WERI-Rb-1 (cell line): Measurements from ENCODE around the gene TXNRD1.

Experiments
- DNase-seq: peaks from one replicate; pipeline ENCODE4 v3.0.0-alpha.2; 2020
- H3K27ac ChIP-seq: fragments of 250-450 bp; sonication (Bioruptor Pico); 2 replicates; pipeline ENCODE4 v1.5.1; 2020; ENCODE audit warnings: mild to moderate bottlenecking, moderate library complexity
- H3K27me3 ChIP-seq: fragments of 250-450 bp; sonication (Bioruptor Pico); 2 replicates; pipeline ENCODE4 v1.5.1; 2021; ENCODE audit warnings: mild to moderate bottlenecking, low read depth, moderate library complexity; ENCODE audit not compliant: insufficient read depth, severe bottlenecking
- H3K36me3 ChIP-seq: fragments of 250-450 bp; sonication (Bioruptor Pico); 2 replicates; pipeline ENCODE4 v1.5.1; 2020; ENCODE audit warnings: mild to moderate bottlenecking, moderate library complexity
- H3K4me3 ChIP-seq: 2 replicates; pipeline ENCODE4 v1.5.1; 2011; ENCODE audit warnings: low read depth, mild to moderate bottlenecking, control low read depth, low read length
- H3K9me3 ChIP-seq: fragments of 250-450 bp; sonication (Bioruptor Pico); 2 replicates; pipeline ENCODE4 v1.5.1; 2021; ENCODE audit warnings: mild to moderate bottlenecking, moderate library complexity; ENCODE audit not compliant: severe bottlenecking
- TF ChIP-seq, protein P1 (sequence below): IDR thresholded peaks from 2 replicates; pipeline ENCODE4 v1.5.1; 2011; ENCODE audit warnings: low read depth, mild to moderate bottlenecking, control low read depth, inconsistent platforms, low read length

The TXNRD1 gene

DNA sequence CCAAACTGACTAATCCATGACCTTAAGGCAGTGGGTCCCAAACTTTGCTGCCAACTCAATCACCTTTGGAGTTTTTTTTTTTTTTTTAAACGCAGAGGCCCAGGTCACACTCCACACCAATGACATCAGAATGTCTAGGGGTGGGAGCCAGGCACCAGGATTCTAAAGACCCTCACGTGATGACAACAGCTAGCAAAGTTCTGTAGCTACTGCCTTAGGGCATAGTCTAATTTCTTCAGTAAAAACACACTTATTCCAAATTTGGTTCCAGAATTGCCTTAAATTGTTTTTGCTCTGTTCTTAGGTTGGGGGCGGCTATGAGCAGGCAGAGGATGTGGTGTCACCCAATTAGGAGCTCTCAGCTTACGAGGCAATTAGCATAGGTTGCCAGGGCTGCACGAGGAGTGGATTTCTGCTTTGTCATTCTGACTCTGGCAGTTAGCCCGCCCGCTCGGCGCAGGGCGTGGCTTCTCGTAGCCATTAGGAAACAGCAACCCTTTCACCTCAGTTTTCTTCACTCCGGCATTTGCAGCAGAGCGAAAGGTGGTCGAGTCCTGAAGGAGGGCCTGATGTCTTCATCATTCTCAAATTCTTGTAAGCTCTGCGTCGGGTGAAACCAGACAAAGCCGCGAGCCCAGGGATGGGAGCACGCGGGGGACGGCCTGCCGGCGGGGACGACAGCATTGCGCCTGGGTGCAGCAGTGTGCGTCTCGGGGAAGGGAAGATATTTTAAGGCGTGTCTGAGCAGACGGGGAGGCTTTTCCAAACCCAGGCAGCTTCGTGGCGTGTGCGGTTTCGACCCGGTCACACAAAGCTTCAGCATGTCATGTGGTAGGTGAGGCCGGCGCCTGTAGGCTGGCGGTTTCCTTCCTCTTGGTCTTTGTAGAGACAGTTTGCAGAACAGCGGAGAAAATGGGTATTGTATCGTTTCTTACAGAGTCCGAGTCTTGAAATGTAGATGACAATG lies 71.2 kb downstream of the TXNRD1 start:
- H3K9me3 ChIP-seq: no peaks in the 10 kb centered on the region
- peak overlapping the region; percentile 90 for H3K27ac ChIP-seq
- H3K4me3 ChIP-seq: peak overlapping the region; percentile 98
- H3K36me3 ChIP-seq: peaks cover 14% of the 10 kb centered on the region
- H3K27me3 ChIP-seq: no peaks in the 10 kb centered on the region
- TF ChIP-seq, protein P1, sequence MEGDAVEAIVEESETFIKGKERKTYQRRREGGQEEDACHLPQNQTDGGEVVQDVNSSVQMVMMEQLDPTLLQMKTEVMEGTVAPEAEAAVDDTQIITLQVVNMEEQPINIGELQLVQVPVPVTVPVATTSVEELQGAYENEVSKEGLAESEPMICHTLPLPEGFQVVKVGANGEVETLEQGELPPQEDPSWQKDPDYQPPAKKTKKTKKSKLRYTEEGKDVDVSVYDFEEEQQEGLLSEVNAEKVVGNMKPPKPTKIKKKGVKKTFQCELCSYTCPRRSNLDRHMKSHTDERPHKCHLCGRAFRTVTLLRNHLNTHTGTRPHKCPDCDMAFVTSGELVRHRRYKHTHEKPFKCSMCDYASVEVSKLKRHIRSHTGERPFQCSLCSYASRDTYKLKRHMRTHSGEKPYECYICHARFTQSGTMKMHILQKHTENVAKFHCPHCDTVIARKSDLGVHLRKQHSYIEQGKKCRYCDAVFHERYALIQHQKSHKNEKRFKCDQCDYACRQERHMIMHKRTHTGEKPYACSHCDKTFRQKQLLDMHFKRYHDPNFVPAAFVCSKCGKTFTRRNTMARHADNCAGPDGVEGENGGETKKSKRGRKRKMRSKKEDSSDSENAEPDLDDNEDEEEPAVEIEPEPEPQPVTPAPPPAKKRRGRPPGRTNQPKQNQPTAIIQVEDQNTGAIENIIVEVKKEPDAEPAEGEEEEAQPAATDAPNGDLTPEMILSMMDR: no peak
- peak; percentile 92 for DNase-seq

DNA sequence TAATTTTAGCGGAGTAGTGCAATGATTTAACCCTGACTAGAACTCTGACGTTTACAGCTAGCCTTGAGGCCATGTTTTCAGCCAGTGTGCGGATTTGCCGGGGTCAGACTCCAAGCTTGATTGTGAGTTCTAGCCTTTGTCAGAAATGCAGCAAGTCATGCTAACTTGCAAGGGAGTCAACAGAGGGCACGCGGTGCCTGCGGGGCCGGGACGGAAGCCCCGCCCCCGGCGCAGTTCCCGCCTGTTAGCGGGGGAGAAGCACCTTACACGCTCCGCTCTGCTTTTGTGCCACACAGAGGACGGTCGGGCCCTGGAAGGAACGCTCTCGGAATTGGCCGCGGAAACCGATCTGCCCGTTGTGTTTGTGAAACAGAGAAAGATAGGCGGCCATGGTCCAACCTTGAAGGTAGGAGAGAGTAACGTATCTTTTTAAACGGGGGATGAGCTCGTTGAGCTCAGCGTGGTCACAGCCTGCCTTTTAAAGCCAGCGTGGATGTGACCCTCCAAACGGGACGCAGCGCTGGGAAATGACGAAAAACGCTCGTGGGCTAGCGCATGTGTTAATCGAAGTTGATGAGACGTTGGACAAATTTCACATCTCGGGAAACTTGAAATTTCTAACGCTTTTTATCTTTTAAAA lies 73.2 kb downstream of the TXNRD1 start:
- H3K9me3 ChIP-seq: no peaks in the 10 kb centered on the region
- no peaks in the 10 kb centered on the region for H3K27me3 ChIP-seq
- peaks cover 30% of the 10 kb centered on the region for H3K36me3 ChIP-seq
- peak overlapping the region; percentile 90 for H3K27ac ChIP-seq
- peak; percentile 86 for DNase-seq
- TF ChIP-seq, protein P1: no peak
- H3K4me3 ChIP-seq: peak overlapping the region; percentile 98

DNA sequence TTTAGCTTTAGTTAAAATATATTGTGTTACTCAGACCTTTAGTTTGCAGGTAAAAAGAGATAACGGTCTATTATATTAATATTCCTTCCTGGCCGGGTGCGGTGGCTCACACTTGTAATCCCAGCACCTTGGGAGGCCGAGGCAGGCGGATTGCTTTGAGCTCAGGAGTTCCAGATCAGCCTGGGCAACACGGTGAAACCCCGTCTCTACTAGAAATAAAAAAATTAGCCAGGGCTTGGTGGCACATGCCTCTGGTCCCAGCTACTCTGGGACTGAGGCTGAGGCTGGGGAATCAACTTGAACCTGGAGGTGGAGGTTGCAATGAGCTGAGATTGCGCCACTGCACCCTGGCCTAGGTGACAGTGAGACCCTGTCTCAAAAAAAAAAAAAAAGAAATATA lies 74.7 kb downstream of the TXNRD1 start:
- Histone ChIP-seq H3K9me3 (no peaks in the 10 kb centered on the region), H3K36me3 (peaks cover 37% of the 10 kb centered on the region), H3K27ac (no peak overlapping the region), H3K4me3 (no peak overlapping the region), H3K27me3 (no peaks in the 10 kb centered on the region)
- DNase-seq: no peak
- TF ChIP-seq, protein P1: no peak

DNA sequence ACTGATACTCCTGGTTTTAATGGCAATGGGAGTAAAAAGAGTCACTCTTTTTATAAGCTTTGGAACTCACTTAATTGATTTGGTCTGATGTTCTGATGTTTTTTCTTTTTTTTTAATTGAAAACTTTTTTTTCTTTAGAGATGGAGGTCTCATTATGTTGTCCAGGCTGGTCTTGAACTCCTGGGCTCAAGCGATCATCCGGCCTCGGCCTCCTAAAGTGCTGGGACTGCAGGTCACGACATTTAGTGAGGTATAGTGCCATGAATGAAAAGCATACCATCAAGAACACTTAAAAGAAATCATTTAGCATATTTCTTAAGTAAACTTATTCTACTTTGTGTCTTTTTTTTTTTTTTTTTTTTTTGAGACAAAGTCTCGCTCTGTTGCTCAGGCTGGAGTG lies 75.3 kb downstream of the TXNRD1 start:
- no peaks in the 10 kb centered on the region for H3K9me3 ChIP-seq
- TF ChIP-seq, protein P1: no peak
- H3K36me3 ChIP-seq: peaks cover 42% of the 10 kb centered on the region
- H3K4me3 ChIP-seq: no peak overlapping the region
- no peaks in the 10 kb centered on the region for H3K27me3 ChIP-seq
- H3K27ac ChIP-seq: no peak overlapping the region
- no peak for DNase-seq

DNA sequence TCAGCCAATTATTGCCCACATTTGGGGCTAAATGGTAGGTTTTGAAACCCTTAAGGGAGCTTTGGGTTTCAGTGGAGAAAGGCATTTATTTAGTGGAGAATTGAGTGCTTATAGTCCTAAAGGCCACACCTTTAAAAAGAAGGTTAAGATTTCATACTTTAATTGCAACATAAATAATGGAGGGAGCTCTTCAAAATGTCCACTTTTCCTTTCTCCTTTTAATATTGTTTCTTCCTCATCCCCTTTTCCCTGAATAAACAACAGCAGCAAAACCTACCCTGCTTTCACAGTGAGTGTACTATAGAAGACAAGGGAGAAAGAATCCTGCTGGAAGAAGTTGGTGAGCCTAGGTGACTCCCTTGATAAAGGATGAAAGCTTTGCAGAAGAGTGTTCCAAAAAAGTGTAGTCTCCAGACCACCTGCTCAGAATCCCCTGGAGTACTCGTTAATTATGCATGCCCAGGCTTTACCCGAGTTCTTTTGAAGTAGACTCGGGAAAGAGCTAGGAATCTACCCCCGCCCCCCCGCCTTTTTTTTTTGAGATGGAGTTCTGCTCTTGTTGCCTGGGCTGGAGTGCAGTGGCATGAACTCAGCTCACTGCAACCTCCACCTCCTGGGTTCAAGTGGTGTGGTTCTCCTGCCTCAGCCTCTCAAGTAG lies 76.4 kb downstream of the TXNRD1 start:
- Histone ChIP-seq H3K27me3 (no peaks in the 10 kb centered on the region), H3K36me3 (peaks cover 50% of the 10 kb centered on the region), H3K4me3 (no peak overlapping the region), H3K9me3 (no peaks in the 10 kb centered on the region), H3K27ac (no peak overlapping the region)
- no peak for DNase-seq
- TF ChIP-seq, protein P1: no peak
